Ascending aorta (tissue), 2 donors: Measurements from ENCODE around the gene COL13A1. TPM values are rescaled to one million over a fixed set of nuclear protein-coding genes. Genes with fewer than 3 reads are reported as not detected.

ENCODE experiments used
- DNase-seq, 2 donors: peaks; one replicate each; pipeline ENCODE4 v3.0.0-alpha.2; 2019; ENCODE audit warnings: low spot score in 2 of 2
- H3K27ac ChIP-seq, 2 donors: fragments of 200-600 bp; sonication (generic); one replicate each; pipeline ENCODE4 v1.5.1; 2016 to 2017; ENCODE audit warnings: mild to moderate bottlenecking in 1 of 2
- H3K27me3 ChIP-seq: fragments of 200-600 bp; sonication (generic); one replicate; pipeline ENCODE4 v1.5.1; 2017
- H3K36me3 ChIP-seq, 2 donors: fragments of 200-600 bp; sonication (generic); one replicate each; pipeline ENCODE4 v1.5.1; 2016
- H3K4me1 ChIP-seq, 2 donors: fragments of 200-600 bp; sonication (generic); one replicate each; pipeline ENCODE4 v1.5.1; 2016 to 2017; ENCODE audit warnings: mild to moderate bottlenecking in 1 of 2
- H3K4me3 ChIP-seq, 2 donors: fragments of 200-600 bp; sonication (generic); one replicate each; pipeline ENCODE4 v1.5.1; 2016 to 2017; ENCODE audit warnings: mild to moderate bottlenecking in 1 of 2
- H3K9me3 ChIP-seq, 2 donors: fragments of 200-600 bp; sonication (generic); one replicate each; pipeline ENCODE4 v1.5.1; 2016
- intact Hi-C: fragments of 100-400 bp; cut with DNase I; formaldehyde crosslinking; loops from one replicate; pipeline ENCODE4 v1.15.1; 2023
- total RNA-seq: library from RNA; depleted of rRNA; stranded (reverse); fragments of >200 nt; gene quantifications from one replicate; pipeline ENCODE4 v1.1.0, GENCODE V29; 2016
- TF ChIP-seq, protein P1 (sequence below), 3 experiments: fragments of 200-600 bp in 2 of 3; fragments of 450-650 bp in 1 of 3; sonication (generic) in 2 of 3; IDR thresholded peaks; one replicate each; pipeline ENCODE4 v1.5.1; 2016 to 2019; ENCODE audit warnings: antibody characterized with exemption in 3 of 3, mild to moderate bottlenecking in 1 of 3, moderate library complexity in 1 of 3

Gene COL13A1
- total RNA-seq, 1 donor from 2014 or later = 8.0 TPM

DNA sequence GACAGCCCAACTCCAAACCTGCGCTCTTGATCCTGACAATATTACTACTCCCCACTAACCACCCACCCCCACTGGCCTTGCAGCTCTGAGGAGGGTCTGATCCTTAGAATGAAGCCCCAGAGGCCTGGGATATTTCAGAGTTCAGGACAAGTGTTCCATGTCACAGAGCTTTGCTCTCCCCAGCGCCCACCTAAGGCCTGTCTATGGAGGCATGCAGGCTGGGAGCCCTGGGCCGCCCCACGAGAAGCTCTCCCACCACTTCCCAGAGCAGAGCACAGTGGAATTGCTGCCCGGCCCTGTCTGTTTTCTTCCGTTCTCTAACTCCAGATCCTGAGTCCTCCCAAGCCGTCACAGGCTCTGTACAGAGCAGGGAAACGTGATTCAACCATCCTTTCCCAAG, 74.6 kb downstream of the COL13A1 start:
- H3K27ac ChIP-seq = no peak overlapping the region
- no peak for DNase-seq
- H3K4me1 ChIP-seq = peaks cover 0 to 6% of the 10 kb centered on the region in 2 donors
- TF ChIP-seq, protein P1, sequence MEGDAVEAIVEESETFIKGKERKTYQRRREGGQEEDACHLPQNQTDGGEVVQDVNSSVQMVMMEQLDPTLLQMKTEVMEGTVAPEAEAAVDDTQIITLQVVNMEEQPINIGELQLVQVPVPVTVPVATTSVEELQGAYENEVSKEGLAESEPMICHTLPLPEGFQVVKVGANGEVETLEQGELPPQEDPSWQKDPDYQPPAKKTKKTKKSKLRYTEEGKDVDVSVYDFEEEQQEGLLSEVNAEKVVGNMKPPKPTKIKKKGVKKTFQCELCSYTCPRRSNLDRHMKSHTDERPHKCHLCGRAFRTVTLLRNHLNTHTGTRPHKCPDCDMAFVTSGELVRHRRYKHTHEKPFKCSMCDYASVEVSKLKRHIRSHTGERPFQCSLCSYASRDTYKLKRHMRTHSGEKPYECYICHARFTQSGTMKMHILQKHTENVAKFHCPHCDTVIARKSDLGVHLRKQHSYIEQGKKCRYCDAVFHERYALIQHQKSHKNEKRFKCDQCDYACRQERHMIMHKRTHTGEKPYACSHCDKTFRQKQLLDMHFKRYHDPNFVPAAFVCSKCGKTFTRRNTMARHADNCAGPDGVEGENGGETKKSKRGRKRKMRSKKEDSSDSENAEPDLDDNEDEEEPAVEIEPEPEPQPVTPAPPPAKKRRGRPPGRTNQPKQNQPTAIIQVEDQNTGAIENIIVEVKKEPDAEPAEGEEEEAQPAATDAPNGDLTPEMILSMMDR (IDR thresholded peaks at IDR 0.05) = no peak
- no peak overlapping the region for H3K4me3 ChIP-seq
- H3K27me3 ChIP-seq = no peaks in the 10 kb centered on the region
- intact Hi-C loops = no loop called here
- peaks cover 0 to 2% of the 10 kb centered on the region in 2 donors for H3K36me3 ChIP-seq
- H3K9me3 ChIP-seq = no peaks in the 10 kb centered on the region

DNA sequence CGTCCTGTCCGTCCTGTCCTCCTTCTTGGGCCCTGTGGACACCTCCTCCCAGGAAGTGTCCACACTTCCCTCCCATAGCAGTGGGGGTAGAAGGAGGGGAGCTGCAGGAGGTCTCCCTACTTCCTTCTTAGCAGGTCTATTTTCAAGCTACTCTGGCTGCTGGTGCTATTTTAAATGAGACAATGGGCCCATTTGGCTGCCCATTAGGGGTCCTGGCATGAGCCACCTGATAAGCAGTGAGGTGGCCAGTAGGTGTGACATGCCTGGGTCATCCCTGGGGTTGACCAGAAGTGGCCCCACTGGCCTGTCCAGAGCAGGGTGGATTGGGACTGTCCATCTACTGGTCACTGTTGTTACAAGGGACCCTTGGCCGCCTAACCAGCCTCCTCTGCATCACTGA, 75.2 kb downstream of the COL13A1 start:
- no peaks in the 10 kb centered on the region for H3K9me3 ChIP-seq
- H3K4me3 ChIP-seq = no peak overlapping the region
- no peak for DNase-seq
- intact Hi-C loops = no loop called here
- TF ChIP-seq, protein P1 (IDR thresholded peaks at IDR 0.05) = no peak
- H3K4me1 ChIP-seq = peaks cover 0 to 6% of the 10 kb centered on the region in 2 donors
- no peak overlapping the region for H3K27ac ChIP-seq
- H3K27me3 ChIP-seq = no peaks in the 10 kb centered on the region
- H3K36me3 ChIP-seq = peaks cover 0 to 2% of the 10 kb centered on the region in 2 donors

- no peak overlapping the region for H3K4me3 ChIP-seq
- no peaks in the 10 kb centered on the region for H3K9me3 ChIP-seq
- no peaks in the 10 kb centered on the region for H3K36me3 ChIP-seq
- H3K27ac ChIP-seq = no peak overlapping the region
- TF ChIP-seq, protein P1 (IDR thresholded peaks at IDR 0.05) = no peak
- H3K4me1 ChIP-seq = peaks cover 0 to 6% of the 10 kb centered on the region in 2 donors
- no peak for DNase-seq
- intact Hi-C loops = no loop called here
- no peaks in the 10 kb centered on the region for H3K27me3 ChIP-seq
Observed at GRCh38 chr10:69878038-69878437, 76.3 kb downstream of the COL13A1 start.

DNA sequence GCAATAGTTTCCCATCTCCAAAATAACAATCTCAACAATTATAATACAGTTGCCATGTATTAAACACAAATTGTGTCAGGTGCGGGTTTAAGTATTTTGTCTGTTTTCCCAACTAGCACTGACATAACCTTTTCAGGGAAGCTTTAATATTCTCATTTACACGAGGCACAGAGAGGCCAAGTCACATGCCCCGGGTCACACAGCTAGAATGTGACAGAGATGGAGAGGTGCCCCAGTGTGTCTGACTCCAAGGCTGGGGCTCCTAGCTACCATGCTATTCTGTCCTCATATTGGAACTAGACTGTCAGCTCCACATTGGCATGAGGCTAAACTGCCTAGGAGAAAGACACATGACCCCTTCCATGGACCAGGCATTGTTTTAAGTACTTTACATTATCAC, 77.2 kb downstream of the COL13A1 start:
- DNase-seq = no peak
- Histone ChIP-seq H3K27ac (no peak overlapping the region), H3K36me3 (no peaks in the 10 kb centered on the region), H3K4me3 (no peak overlapping the region), H3K27me3 (no peaks in the 10 kb centered on the region), H3K9me3 (no peaks in the 10 kb centered on the region), H3K4me1 (peaks cover 0 to 6% of the 10 kb centered on the region in 2 donors)
- TF ChIP-seq, protein P1 (IDR thresholded peaks at IDR 0.05) = no peak
- intact Hi-C loops = no loop called here

DNA sequence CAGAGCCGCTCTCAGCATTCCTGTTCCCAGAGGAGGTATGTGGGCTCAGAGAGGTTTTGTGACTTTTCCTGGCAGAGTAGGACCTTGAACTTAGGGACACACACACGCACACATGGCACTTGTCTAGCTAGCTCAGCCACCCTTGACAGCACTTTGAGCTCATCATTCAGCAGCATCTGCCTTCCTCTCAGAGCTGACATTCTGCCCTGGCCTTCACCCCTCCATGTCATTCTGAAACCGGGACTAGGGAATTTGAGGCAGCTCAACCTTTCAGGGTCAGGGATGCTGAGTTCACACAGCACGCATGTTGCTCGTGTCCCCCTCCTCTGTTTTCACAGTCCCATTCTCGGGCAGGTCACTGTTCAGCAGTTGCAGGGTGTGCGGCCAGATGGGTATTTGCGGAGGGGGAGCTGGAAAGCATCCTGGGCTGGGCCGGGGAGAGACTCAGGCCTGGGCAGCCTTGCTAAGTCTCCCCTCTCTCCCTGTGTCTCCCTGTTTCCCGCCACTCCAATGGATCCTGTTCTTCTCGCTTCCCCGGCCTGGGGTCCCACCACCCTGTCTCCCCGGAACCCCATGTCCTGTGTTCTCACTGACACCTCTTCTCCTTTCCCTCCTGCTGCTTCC, 78.0 kb downstream of the COL13A1 start:
- TF ChIP-seq, protein P1 (IDR thresholded peaks at IDR 0.05) = no peak
- H3K27me3 ChIP-seq = no peaks in the 10 kb centered on the region
- peaks cover 0 to 6% of the 10 kb centered on the region in 2 donors for H3K4me1 ChIP-seq
- no peak overlapping the region for H3K4me3 ChIP-seq
- H3K36me3 ChIP-seq = no peaks in the 10 kb centered on the region
- H3K27ac ChIP-seq = no peak overlapping the region
- H3K9me3 ChIP-seq = no peaks in the 10 kb centered on the region
- no peak for DNase-seq
- intact Hi-C loops = no loop called here
